ENCODE data around the gene FRMD6. TPM values are rescaled to one million over a fixed set of nuclear protein-coding genes. Genes with fewer than 3 reads are reported as not detected.
A peak's percentile ranks its signal among the peaks of the same experiment; 100 is the strongest.

FRMD6 gene
- total and polyA plus RNA-seq, 9 of the 15 experiments (the other 6 are each of a cell fraction or from before 2014, with no cell fraction given): 0.11 to 0.92 (median 0.53) TPM

GRCh38 chr14:51651388-51652167, at the start of gene FRMD6 (continued):
- TF ChIP-seq RREB1 (CRISPR knock-in tag; IDR thresholded peaks at IDR 0.05) (no peak), CTCF (IDR thresholded peaks at IDR 0.05 in 2 of 3, conservative IDR thresholded peaks at IDR 0.05 in 1 of 3; ENCODE audit: insufficient read depth in 2 of 3, low read depth in 1 of 3, low read length in 3 of 3) (peak; percentile 61 to 67 (median 66)), TOE1 (IDR thresholded peaks at IDR 0.05; ENCODE audit: borderline replicate concordance) (peak; percentile 90), TOE1 (CRISPR knock-in tag; IDR thresholded peaks at IDR 0.05; ENCODE audit: borderline replicate concordance, low read depth) (no peak), HMG20B (CRISPR knock-in tag; IDR thresholded peaks at IDR 0.05) (no peak), BHLHE40 (IDR thresholded peaks at IDR 0.05; ENCODE audit: low read length) (peak; percentile 85), EGR1 (conservative IDR thresholded peaks at IDR 0.05) (peak; percentile 70), ZNF23 (CRISPR knock-in tag; IDR thresholded peaks at IDR 0.05) (no peak), SP1 (CRISPR knock-in tag; IDR thresholded peaks at IDR 0.05) (peak; percentile 28; the same call in 1 of the 2 replicates), ZNF695 (CRISPR knock-in tag; IDR thresholded peaks at IDR 0.05) (no peak), ZBTB49 (CRISPR knock-in tag; IDR thresholded peaks at IDR 0.05; ENCODE audit: borderline replicate concordance) (no peak), ZNF277 (CRISPR knock-in tag; IDR thresholded peaks at IDR 0.05; ENCODE audit: borderline replicate concordance) (no peak), POLR2G (IDR thresholded peaks at IDR 0.05; ENCODE audit: low read depth, low read length) (peak; percentile 85), TCF15 (CRISPR knock-in tag; IDR thresholded peaks at IDR 0.05) (no peak)
